Activated T-cell treated with anti-CD3 and anti-CD28 coated beads, Interleukin-2, amount 50 U/mL, for 4 hours (primary cell): Measurements from ENCODE around the gene POLA1. TPM values are rescaled to one million over a fixed set of nuclear protein-coding genes. Genes with fewer than 3 reads are reported as not detected.
A peak's percentile ranks its signal among the peaks of the same experiment; 100 is the strongest.

Experiments used
- ATAC-seq, 2 donors: fragments of 200-7000 bp; cut with Tn5 transposase; one replicate each; pipeline ENCODE4 v1.10.0; 2021
- DNase-seq: peaks from one replicate; pipeline ENCODE4 v3.0.0-alpha.2; 2020
- H3K27me3 Mint-ChIP-seq: one replicate; pipeline ENCODE4 v1.8.0; 2021; ENCODE audit warnings: low read depth, mixed read lengths
- H3K36me3 Mint-ChIP-seq: one replicate; pipeline ENCODE4 v1.8.0; 2022; ENCODE audit warnings: mixed read lengths; ENCODE audit not compliant: insufficient read depth
- H3K4me1 Mint-ChIP-seq: one replicate; pipeline ENCODE4 v1.8.0; 2021; ENCODE audit warnings: low read depth, mixed read lengths
- H3K4me3 Mint-ChIP-seq: one replicate; pipeline ENCODE4 v1.8.0; 2021; ENCODE audit warnings: mild to moderate bottlenecking, moderate library complexity, mixed read lengths
- H3K9me3 Mint-ChIP-seq: one replicate; pipeline ENCODE4 v1.8.0; 2021; ENCODE audit warnings: mixed read lengths
- total RNA-seq, 3 donors: library from RNA; stranded (reverse); gene quantifications; one replicate each; pipeline ENCODE4 v1.2.1, GENCODE V29; 2021

POLA1 gene
- total RNA-seq, 3 donors from 2014 or later, result 28.9 to 32.3 (median 30.3) TPM

DNA sequence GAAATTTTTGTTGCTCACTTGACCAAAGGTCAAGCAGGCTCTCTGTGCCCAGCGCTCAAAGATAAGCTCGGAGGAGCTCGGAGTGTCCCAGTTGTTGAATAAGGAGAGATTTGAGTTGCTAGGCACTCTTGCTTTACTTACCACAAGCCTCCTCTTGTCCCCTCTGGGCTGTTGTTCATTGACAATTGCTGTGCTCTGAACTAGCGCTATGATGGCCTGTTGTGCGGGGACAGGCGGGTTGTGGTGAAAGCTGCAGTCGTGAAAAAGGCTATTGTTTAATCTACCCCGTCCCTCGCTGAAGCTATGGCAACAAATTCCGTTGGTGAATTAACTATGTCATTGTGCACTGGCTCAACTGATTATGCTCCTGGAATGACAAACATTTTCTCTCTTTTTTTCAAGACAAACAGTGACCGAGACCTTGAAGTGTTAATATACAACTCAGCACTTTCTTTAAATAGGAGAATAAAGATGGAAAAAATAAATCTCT, 21.0 kb upstream of the POLA1 start:
- H3K4me3 Mint-ChIP-seq, result no peak overlapping the region
- no peaks in the 10 kb centered on the region for H3K36me3 Mint-ChIP-seq
- H3K27me3 Mint-ChIP-seq, result no peaks in the 10 kb centered on the region

GRCh38 chrX:24673424-24673823, 20.3 kb upstream of the POLA1 start:
- Mint-ChIP-seq H3K4me3 (no peak overlapping the region), H3K36me3 (no peaks in the 10 kb centered on the region), H3K4me1 (no peaks in the 10 kb centered on the region), H3K27me3 (no peaks in the 10 kb centered on the region), H3K9me3 (no peaks in the 10 kb centered on the region)
- ATAC-seq, result no peak
- DNase-seq, result no peak

More for the DNA sequence above, 21.0 kb upstream of the POLA1 start:
- no peaks in the 10 kb centered on the region for H3K9me3 Mint-ChIP-seq
- ATAC-seq (no peak), DNase-seq (no peak)
- no peaks in the 10 kb centered on the region for H3K4me1 Mint-ChIP-seq

DNA sequence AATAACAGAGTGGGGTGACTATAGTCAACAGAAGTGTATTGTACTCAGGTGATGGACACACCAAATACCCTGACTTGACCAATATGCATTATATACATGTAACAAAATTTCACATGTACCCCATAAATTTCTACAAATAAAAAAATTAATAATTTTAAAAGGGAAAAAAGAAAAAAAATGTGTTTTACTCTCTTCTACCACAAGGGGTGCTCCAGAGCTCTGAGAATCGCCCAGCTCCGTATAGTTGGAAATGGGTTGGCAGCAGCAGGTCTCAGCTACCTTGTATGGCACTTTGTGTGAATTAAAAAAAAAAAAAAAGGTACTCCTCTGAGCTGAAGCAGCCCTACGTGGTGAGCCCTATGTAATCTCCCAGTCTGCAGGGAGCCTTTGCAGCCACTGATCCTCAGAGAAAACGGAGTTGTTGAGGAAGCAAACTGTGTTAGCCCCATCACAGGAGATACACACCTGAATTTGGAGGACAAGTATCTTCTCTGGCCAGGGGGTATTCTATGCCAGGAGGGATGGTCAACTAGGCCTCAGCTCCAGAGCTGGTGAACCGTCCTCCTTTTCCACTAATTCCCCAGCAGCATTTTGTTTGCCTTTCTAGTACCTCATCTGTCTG, 17.2 kb upstream of the POLA1 start:
- H3K4me1 Mint-ChIP-seq, result no peaks in the 10 kb centered on the region
- no peaks in the 10 kb centered on the region for H3K36me3 Mint-ChIP-seq
- ATAC-seq (peak in 1 of 2 donors; percentile 46), DNase-seq (no peak)
- no peaks in the 10 kb centered on the region for H3K27me3 Mint-ChIP-seq
- H3K4me3 Mint-ChIP-seq, result no peak overlapping the region
- H3K9me3 Mint-ChIP-seq, result no peaks in the 10 kb centered on the region

- peak; percentile 98 for ATAC-seq
- no peak overlapping the region for H3K4me3 Mint-ChIP-seq
- no peaks in the 10 kb centered on the region for H3K9me3 Mint-ChIP-seq
- peaks cover 11% of the 10 kb centered on the region for H3K4me1 Mint-ChIP-seq
- no peak for DNase-seq
- H3K27me3 Mint-ChIP-seq, result no peaks in the 10 kb centered on the region
- H3K36me3 Mint-ChIP-seq, result no peaks in the 10 kb centered on the region
These were observed 10.8 kb upstream of the POLA1 start for GRCh38 chrX:24682739-24683432.

DNA sequence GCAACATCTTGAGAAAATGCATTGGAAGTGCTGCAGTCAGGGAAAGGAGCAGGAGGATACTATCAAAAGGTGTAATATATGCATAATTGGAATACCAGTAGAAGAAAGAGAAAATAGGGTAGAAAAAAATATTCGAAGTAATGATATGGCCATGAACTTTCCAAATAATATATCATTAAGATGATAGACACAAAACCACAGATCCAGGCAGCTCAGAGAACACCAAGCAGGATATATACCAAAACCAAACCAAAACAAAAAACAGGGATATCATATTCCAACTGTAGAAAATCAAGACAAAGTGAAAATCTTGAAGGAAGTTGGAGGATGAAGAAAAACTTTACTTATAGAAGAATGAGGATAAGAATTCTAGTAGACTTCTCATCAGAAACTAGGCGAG, 9.7 kb upstream of the POLA1 start:
- ATAC-seq (no peak), DNase-seq (no peak)
- H3K4me3 Mint-ChIP-seq, result no peak overlapping the region
- H3K27me3 Mint-ChIP-seq, result no peaks in the 10 kb centered on the region
- no peaks in the 10 kb centered on the region for H3K9me3 Mint-ChIP-seq
- no peaks in the 10 kb centered on the region for H3K36me3 Mint-ChIP-seq
- H3K4me1 Mint-ChIP-seq, result peaks cover 11% of the 10 kb centered on the region

GRCh38 chrX:24692305-24692704, 1.4 kb upstream of the POLA1 start:
- Mint-ChIP-seq H3K36me3 (no peaks in the 10 kb centered on the region), H3K9me3 (no peaks in the 10 kb centered on the region), H3K27me3 (no peaks in the 10 kb centered on the region), H3K4me3 (no peak overlapping the region), H3K4me1 (peaks cover 6% of the 10 kb centered on the region)
- ATAC-seq, result no peak
- DNase-seq, result no peak

DNA sequence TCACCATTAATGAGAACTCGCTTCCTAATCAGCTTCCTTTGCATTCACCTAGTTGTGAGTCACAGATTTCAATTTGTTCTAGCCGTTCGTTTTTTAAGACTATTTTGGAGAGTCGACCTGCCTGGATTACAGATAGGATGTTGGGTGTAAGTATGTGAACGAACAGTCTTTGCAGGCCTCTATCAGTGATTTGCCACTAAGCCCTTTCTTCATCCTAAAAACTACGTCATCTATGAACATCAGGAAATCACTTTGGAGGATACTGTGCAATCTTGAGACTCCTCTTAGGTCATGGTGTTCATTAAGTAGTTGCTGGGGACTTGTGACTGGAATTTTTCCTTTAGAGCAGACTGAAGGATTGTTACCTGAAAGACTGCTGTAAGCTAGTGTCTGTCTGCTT, 1.1 kb downstream of the POLA1 start:
- peaks cover 2% of the 10 kb centered on the region for H3K36me3 Mint-ChIP-seq
- ATAC-seq (no peak), DNase-seq (no peak)
- peak overlapping the region; percentile 89 for H3K4me3 Mint-ChIP-seq
- no peaks in the 10 kb centered on the region for H3K27me3 Mint-ChIP-seq
- peaks cover 6% of the 10 kb centered on the region for H3K4me1 Mint-ChIP-seq
- H3K9me3 Mint-ChIP-seq, result no peaks in the 10 kb centered on the region

- no peak overlapping the region for H3K4me3 Mint-ChIP-seq
- H3K27me3 Mint-ChIP-seq, result no peaks in the 10 kb centered on the region
- DNase-seq (no peak), ATAC-seq (no peak)
- no peaks in the 10 kb centered on the region for H3K9me3 Mint-ChIP-seq
- peaks cover 5% of the 10 kb centered on the region for H3K36me3 Mint-ChIP-seq
- peaks cover 6% of the 10 kb centered on the region for H3K4me1 Mint-ChIP-seq
These were observed 2.6 kb downstream of the POLA1 start for GRCh38 chrX:24696294-24696693.

DNA sequence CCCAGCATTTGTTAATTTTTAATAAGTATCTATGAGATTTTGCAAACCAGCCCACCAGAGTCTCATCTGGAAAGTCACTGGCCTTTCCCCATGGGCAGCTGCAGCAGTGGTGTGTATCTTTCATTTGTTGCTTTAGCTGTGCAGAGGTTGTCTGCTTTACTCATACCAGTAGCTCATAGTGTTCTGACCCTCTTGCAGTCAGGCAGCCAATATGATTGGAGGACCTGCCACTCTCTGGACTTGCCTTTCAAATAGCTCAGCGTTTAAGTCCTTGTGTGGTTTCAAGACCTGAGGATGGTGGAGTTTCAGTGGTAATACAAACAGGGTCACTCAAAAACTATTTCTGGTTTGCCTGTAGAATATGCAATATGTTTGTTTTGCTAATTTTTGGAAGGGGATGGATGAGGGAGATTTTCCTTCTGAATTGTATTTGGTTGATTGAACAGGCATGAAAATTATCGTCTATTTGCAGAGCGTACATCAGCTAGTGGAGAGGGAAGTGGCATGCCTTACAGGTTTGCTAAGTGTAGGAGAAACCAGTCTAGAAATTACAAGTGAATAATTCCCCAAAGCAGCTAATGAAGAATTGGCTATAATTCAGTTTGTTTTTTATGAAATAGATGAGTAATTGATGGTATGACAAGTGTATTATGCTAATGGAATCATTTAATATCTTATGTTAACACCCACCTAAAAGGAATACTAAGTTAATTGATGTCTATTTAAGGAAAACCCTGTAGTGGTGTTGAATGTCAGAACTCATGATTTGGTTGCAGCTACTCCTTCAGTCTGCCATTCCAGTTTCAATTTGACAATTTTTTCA, 8.9 kb downstream of the POLA1 start:
- peaks cover 11% of the 10 kb centered on the region for H3K4me1 Mint-ChIP-seq
- peaks cover 16% of the 10 kb centered on the region for H3K36me3 Mint-ChIP-seq
- DNase-seq, result no peak
- ATAC-seq, result peak; percentile 34 to 70
- H3K9me3 Mint-ChIP-seq, result no peaks in the 10 kb centered on the region
- no peaks in the 10 kb centered on the region for H3K27me3 Mint-ChIP-seq
- H3K4me3 Mint-ChIP-seq, result no peak overlapping the region

DNA sequence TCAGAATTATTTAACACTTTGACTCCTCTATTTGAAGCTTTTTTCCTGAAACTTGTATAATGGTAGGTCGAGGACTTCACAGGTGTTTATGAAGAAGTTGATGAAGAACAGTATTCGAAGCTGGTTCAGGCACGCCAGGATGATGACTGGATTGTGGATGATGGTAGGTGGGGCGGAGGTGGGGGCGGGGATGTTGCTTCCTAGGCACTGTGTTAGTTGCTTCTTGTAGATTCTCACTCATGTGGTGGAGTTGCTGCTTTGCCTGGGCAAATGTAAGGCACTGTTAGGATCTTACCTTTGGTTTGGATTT, 9.4 kb downstream of the POLA1 start:
- no peak for DNase-seq
- Mint-ChIP-seq H3K4me1 (peaks cover 11% of the 10 kb centered on the region), H3K4me3 (no peak overlapping the region), H3K27me3 (no peaks in the 10 kb centered on the region), H3K9me3 (no peaks in the 10 kb centered on the region), H3K36me3 (peaks cover 16% of the 10 kb centered on the region)
- ATAC-seq, result peak; percentile 51 to 62

- Mint-ChIP-seq H3K9me3 (no peaks in the 10 kb centered on the region), H3K36me3 (peaks cover 37% of the 10 kb centered on the region), H3K4me3 (no peak overlapping the region), H3K4me1 (no peaks in the 10 kb centered on the region), H3K27me3 (no peaks in the 10 kb centered on the region)
- ATAC-seq, result no peak
- no peak for DNase-seq
These were observed 25.1 kb downstream of the POLA1 start for GRCh38 chrX:24718771-24719170.

GRCh38 chrX:24720036-24720435, 26.3 kb downstream of the POLA1 start:
- H3K27me3 Mint-ChIP-seq, result no peaks in the 10 kb centered on the region
- peaks cover 37% of the 10 kb centered on the region for H3K36me3 Mint-ChIP-seq
- DNase-seq (no peak), ATAC-seq (no peak)
- H3K4me3 Mint-ChIP-seq, result no peak overlapping the region
- no peaks in the 10 kb centered on the region for H3K9me3 Mint-ChIP-seq
- no peaks in the 10 kb centered on the region for H3K4me1 Mint-ChIP-seq

- no peaks in the 10 kb centered on the region for H3K27me3 Mint-ChIP-seq
- H3K9me3 Mint-ChIP-seq, result no peaks in the 10 kb centered on the region
- H3K4me3 Mint-ChIP-seq, result no peak overlapping the region
- ATAC-seq (no peak), DNase-seq (no peak)
- peaks cover 23% of the 10 kb centered on the region for H3K36me3 Mint-ChIP-seq
- no peaks in the 10 kb centered on the region for H3K4me1 Mint-ChIP-seq
These were observed 34.8 kb downstream of the POLA1 start for GRCh38 chrX:24728530-24728929.

DNA sequence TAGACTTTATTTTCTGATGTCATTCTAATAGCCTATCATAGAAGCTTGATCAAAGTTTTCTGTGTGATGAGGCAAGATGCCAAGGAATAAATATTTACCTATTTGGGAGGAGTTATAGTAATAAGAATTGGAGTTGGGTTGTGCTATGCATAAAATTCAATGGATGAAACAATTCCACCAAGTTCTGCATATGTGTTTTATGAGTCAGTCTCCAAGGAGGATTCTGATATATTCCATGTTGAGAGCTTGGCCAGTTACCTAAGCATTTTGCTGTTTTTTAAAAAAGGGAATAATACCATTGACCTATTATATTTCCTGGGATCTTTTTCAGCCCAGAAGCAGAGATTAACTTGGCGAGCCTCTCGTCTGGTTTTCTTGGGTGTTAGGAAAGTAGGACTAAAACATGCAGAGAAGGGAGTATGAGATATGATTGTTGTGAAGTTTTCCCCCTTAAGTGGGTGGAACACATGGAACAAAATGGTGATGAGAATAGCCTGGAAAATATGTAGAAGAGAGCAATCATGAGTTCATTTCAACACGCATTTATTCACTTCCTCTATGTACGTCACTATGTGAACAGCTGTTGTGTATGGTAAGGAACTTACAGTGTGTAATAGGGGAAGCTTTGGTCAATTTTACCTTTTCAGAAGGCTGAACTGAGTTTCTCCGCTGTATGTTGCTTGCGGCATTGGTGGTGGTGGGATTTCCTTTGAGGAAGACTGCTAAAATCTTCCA, 39.2 kb downstream of the POLA1 start:
- Mint-ChIP-seq H3K36me3 (peaks cover 18% of the 10 kb centered on the region), H3K27me3 (no peaks in the 10 kb centered on the region), H3K4me1 (no peaks in the 10 kb centered on the region), H3K4me3 (no peak overlapping the region), H3K9me3 (no peaks in the 10 kb centered on the region)
- ATAC-seq (no peak), DNase-seq (no peak)
